ENCODE measurements around the gene NFKBIE. TPM values are rescaled to one million over a fixed set of nuclear protein-coding genes. Genes with fewer than 3 reads are reported as not detected.

The NFKBIE gene
- total and polyA plus RNA-seq, 9 of the 15 experiments (the other 6 are each of a cell fraction or from before 2014, with no cell fraction given): 2.1 to 16.4 (median 11.7) TPM

DNA sequence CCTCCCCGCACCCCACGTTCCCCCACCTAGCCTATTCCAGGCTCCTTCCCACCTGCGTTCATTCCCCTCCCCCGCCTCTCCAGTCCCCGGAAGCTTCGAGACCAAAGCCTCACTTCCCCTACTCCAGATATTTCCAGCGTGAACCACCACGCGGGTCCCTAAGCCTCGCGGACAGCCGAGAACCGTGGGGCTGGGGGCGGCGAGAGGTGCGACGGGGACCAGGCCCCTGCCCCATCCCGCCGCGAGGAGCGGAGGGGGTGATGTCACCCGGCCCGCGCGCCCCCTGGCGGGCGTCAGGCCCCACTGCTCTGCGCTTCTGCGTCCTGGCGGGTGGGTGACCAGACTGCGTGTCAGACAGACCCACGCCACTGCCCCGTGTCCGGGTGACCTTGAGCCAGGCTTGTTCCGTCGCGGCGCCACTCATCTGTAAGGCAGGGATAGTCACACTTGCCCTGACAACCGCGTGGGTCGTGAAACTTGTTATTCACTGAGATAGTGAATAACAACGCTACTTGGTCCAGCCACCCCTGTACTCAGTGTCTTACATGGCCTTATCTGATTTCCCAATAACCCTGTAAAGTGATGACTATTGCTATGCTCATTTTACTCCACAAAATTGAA, 27.4 kb downstream of the NFKBIE start (continued):
- TF ChIP-seq, protein P1, sequence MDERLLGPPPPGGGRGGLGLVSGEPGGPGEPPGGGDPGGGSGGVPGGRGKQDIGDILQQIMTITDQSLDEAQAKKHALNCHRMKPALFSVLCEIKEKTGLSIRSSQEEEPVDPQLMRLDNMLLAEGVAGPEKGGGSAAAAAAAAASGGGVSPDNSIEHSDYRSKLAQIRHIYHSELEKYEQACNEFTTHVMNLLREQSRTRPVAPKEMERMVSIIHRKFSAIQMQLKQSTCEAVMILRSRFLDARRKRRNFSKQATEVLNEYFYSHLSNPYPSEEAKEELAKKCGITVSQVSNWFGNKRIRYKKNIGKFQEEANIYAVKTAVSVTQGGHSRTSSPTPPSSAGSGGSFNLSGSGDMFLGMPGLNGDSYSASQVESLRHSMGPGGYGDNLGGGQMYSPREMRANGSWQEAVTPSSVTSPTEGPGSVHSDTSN (CRISPR knock-in tag; IDR thresholded peaks at IDR 0.05; ENCODE audit: low read depth): no peak
- TF ChIP-seq, protein P1 (tag; conservative IDR thresholded peaks at IDR 0.05; ENCODE audit: low read depth): no peak
- TF ChIP-seq ZNF140 (CRISPR knock-in tag; IDR thresholded peaks at IDR 0.05): no peak
- TF ChIP-seq, protein P2, sequence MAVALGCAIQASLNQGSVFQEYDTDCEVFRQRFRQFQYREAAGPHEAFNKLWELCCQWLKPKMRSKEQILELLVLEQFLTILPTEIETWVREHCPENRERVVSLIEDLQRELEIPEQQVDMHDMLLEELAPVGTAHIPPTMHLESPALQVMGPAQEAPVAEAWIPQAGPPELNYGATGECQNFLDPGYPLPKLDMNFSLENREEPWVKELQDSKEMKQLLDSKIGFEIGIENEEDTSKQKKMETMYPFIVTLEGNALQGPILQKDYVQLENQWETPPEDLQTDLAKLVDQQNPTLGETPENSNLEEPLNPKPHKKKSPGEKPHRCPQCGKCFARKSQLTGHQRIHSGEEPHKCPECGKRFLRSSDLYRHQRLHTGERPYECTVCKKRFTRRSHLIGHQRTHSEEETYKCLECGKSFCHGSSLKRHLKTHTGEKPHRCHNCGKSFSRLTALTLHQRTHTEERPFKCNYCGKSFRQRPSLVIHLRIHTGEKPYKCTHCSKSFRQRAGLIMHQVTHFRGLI (CRISPR knock-in tag; IDR thresholded peaks at IDR 0.05): no peak
- TF ChIP-seq, protein P3, sequence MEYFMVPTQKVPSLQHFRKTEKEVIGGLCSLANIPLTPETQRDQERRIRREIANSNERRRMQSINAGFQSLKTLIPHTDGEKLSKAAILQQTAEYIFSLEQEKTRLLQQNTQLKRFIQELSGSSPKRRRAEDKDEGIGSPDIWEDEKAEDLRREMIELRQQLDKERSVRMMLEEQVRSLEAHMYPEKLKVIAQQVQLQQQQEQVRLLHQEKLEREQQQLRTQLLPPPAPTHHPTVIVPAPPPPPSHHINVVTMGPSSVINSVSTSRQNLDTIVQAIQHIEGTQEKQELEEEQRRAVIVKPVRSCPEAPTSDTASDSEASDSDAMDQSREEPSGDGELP (CRISPR knock-in tag; IDR thresholded peaks at IDR 0.05; ENCODE audit: borderline replicate concordance): peak; percentile 77
- TF ChIP-seq NRF1 (conservative IDR thresholded peaks at IDR 0.05 in 1 of 2, IDR thresholded peaks at IDR 0.05 in 1 of 2): peak in 1 of 2 experiments; percentile 31; a peak in 2 of 4 replicates
- TF ChIP-seq PRMT5 (CRISPR knock-in tag; IDR thresholded peaks at IDR 0.05): no peak
- TF ChIP-seq, protein P4, sequence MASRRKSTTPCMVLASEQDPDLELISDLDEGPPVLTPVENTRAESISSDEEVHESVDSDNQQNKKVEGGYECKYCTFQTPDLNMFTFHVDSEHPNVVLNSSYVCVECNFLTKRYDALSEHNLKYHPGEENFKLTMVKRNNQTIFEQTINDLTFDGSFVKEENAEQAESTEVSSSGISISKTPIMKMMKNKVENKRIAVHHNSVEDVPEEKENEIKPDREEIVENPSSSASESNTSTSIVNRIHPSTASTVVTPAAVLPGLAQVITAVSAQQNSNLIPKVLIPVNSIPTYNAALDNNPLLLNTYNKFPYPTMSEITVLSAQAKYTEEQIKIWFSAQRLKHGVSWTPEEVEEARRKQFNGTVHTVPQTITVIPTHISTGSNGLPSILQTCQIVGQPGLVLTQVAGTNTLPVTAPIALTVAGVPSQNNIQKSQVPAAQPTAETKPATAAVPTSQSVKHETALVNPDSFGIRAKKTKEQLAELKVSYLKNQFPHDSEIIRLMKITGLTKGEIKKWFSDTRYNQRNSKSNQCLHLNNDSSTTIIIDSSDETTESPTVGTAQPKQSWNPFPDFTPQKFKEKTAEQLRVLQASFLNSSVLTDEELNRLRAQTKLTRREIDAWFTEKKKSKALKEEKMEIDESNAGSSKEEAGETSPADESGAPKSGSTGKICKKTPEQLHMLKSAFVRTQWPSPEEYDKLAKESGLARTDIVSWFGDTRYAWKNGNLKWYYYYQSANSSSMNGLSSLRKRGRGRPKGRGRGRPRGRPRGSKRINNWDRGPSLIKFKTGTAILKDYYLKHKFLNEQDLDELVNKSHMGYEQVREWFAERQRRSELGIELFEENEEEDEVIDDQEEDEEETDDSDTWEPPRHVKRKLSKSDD (conservative IDR thresholded peaks at IDR 0.05; ENCODE audit: low read length): peak; percentile 70; the same call in 1 of the 2 replicates
- no peak for TF ChIP-seq ZNF121 (CRISPR knock-in tag; conservative IDR thresholded peaks at IDR 0.05)
- no peak for TF ChIP-seq ZNF717 (CRISPR knock-in tag; IDR thresholded peaks at IDR 0.05)
- TF ChIP-seq FOS (IDR thresholded peaks at IDR 0.05; ENCODE audit: extremely low read depth, insufficient read length): no peak
- TF ChIP-seq, protein P5, sequence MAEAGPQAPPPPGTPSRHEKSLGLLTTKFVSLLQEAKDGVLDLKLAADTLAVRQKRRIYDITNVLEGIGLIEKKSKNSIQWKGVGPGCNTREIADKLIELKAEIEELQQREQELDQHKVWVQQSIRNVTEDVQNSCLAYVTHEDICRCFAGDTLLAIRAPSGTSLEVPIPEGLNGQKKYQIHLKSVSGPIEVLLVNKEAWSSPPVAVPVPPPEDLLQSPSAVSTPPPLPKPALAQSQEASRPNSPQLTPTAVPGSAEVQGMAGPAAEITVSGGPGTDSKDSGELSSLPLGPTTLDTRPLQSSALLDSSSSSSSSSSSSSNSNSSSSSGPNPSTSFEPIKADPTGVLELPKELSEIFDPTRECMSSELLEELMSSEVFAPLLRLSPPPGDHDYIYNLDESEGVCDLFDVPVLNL (CRISPR knock-in tag; IDR thresholded peaks at IDR 0.05; ENCODE audit: low read depth): no peak
- TF ChIP-seq, protein P6, sequence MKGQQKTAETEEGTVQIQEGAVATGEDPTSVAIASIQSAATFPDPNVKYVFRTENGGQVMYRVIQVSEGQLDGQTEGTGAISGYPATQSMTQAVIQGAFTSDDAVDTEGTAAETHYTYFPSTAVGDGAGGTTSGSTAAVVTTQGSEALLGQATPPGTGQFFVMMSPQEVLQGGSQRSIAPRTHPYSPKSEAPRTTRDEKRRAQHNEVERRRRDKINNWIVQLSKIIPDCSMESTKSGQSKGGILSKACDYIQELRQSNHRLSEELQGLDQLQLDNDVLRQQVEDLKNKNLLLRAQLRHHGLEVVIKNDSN (CRISPR knock-in tag; IDR thresholded peaks at IDR 0.05): no peak
- no peak for TF ChIP-seq RBM25 (IDR thresholded peaks at IDR 0.05; ENCODE audit: low read depth, low read length, severe bottlenecking)
- peak; percentile 72; the same call in 1 of the 2 replicates for TF ChIP-seq ZNF431 (CRISPR knock-in tag; IDR thresholded peaks at IDR 0.05)
- peak; percentile 55; the same call in 1 of the 2 replicates for TF ChIP-seq ARID2 (IDR thresholded peaks at IDR 0.05)
- TF ChIP-seq RUNX1 (IDR thresholded peaks at IDR 0.05; ENCODE audit: low read depth): no peak
